Urothelium cell line (cell line): Measurements from ENCODE around the gene SELPLG.
"Not testable (repeated sequence)": the region's sequence is repeated elsewhere in the genome, so short reads cannot be mapped to it uniquely, and the experiment has no call there.

Experiments
- DNase-seq: peaks from one replicate; pipeline ENCODE4 v3.0.0; 2011; ENCODE audit warnings: low spot score, mixed read lengths
- FAIRE-seq: peaks from 2 replicates; lab custom pipeline; 2011; peaks lifted over from hg19 to GRCh38; lab: Jason Lieb, UNC

SELPLG gene

DNA sequence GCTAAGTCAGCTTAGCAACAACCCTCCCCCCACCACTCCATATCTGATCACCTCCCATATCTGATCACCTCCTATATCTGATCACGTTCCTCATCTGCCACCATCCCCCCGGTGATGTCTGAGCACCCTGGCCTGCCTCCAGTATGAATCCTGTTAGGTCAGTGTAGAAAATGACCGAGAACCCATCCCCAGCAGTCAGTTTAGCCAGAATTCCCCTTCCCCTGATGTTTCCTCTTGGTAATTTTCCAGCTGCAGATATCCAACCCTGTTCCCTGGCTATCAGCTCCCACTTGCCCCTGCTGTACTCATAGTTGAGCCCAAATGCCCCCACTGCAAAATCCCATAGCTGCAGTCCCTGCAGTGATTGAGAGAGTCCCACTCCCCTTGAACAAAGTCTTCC is 12.5 kb downstream of the SELPLG start:
- FAIRE-seq, result no peak
- DNase-seq, result no peak

- DNase-seq, result no peak
- FAIRE-seq, result no peak
Measured at GRCh38 chr12:108620236-108620879, 13.3 kb downstream of the SELPLG start.

- FAIRE-seq, result no peak
- no peak for DNase-seq
Measured at GRCh38 chr12:108619369-108620160, 14.1 kb downstream of the SELPLG start.

- FAIRE-seq, DNase-seq: not testable (repeated sequence)
Measured at GRCh38 chr12:108618953-108619274, 14.8 kb downstream of the SELPLG start.

DNA sequence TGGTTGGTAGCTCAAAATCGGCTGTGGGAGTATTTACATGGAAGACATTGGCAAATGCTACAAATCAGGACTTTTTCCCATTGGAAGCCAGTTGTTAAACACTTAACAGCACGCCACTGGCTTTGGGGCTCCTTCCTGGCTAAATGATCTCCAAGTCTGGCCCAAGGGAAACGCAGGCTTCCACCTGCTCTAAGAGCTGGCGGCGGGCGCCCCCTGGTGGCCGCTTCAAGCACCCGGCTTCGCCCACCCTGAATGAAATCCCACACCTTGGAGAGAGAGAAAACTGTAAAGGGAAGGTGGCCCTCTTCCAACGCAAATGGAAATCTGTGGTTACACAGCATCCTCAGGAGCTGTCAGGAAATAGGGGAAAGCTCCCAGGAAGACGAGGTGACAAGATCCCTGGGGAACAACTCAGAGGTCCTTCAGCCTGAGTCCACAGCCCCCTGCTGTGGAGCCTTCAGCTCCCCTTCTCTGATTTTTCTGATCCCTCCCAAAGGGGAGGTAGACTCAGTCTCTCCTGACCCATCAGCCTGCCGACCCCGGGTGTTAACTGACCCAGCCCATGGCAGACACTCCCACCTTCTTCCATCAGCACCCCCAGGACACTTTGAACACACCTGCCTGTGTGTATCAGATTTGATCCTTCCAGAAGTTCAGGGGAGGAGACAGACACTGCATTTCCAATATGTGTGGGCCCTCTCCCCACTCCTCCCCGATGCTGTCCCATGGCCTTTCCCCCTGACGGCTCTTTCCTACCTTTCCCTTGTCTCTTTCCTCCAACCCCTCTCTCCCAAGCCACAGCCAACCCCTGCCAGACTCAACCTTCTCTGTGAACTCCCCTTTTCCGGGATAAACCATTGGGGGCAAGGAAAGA is 15.4 kb downstream of the SELPLG start:
- DNase-seq, result peak; percentile 74
- FAIRE-seq, result no peak

- no peak for DNase-seq
- no peak for FAIRE-seq
Measured at GRCh38 chr12:108616941-108617858, 16.5 kb downstream of the SELPLG start.

DNA sequence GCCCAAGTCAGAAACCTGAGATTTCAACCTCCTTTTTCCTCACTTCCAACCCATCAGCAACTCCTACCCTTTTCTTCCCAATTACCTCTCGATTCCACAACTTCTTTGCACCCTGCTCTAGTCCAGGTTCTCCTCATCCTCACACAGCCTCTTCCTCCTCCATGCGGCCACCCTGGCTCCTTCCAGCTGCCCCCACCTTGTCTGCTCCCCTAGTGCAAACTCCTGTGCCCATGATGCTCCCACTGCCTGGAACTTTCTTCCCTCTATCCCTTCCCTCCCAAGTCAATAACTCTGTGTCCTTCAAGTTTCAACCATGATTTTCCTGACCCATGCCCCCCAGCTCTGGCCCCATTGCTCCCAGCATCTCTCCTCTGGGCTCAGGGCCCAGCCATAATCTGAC is 17.3 kb downstream of the SELPLG start:
- FAIRE-seq, result no peak
- no peak for DNase-seq

DNA sequence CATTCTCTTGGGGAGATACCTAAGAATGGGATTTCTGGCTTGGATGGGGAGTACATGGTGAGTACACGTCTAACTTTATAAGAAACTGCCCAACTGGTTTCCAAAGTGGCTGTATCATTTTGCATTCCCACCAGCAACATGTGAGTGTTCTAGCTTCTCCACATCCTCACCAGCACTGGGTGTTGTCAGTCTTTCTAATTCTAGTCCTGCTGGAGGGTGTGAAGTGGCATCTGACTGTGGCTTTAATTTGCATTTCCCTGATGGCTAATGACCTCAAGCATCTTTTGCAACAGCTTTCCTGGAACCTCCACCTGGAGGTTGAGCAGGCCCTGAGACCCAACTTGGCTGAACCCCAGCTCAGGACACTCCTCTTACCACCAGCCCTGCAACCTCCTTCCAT is 17.8 kb downstream of the SELPLG start:
- FAIRE-seq (no peak), DNase-seq (no peak)

DNA sequence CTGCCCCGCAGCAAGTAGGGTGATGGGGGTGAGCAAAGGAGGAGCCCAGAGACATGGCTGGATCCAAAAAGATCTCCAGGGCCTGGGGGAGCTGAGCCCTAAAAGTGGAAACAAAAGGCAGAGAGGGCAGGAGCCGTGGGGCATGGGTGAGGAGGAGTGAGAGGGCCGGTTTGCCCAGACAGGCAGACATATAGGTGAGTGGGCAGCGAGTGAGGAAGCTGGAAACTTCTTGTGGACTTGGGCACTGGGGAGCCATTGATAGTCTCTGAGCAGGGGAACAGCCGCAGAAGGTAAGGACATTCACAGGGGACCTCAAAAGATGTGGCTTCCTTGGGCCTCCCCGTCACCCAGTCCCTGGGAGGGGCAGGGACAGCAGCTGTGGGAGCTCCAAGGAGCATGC is 19.1 kb downstream of the SELPLG start:
- FAIRE-seq (no peak), DNase-seq (no peak)

DNA sequence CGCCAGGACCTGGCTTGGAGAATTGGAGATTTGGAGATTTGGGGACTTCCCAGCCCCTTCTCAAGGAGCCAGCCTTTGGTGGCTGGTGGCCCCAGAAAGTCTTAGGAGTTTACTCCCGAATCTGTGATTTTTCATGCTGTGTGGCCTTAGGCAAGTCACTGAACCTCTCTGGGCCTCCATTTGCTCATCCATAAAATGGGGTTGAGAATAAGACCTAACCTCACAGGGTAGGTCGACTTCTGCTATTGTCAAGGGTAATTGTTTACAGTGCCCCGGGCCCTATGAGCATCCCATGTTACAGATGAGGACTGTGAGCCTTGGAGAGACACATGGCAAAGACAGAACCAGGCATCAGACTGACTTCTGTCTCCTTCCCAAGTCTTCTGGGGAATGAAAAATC is 19.7 kb downstream of the SELPLG start:
- DNase-seq, result no peak
- no peak for FAIRE-seq

DNA sequence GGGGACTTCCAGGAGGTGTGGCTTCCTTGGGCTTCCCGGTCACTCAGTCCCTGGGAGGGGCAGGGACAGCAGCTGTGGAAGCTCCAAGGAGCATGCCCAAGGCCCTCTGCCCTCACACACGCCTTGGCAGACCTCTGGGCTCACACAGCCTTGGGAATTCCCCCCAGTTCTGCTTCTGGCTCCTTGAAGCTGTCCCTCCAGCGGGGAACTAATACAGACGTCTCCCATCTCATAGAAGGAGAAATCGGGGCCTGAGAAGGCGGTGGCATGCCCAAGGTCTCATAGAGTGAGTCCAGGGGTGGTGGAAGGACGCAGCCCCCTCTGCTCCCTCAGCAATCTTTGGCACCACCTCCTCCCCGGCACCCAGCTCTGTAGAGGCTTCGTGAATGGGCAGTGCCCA is 20.1 kb downstream of the SELPLG start:
- no peak for DNase-seq
- no peak for FAIRE-seq

DNA sequence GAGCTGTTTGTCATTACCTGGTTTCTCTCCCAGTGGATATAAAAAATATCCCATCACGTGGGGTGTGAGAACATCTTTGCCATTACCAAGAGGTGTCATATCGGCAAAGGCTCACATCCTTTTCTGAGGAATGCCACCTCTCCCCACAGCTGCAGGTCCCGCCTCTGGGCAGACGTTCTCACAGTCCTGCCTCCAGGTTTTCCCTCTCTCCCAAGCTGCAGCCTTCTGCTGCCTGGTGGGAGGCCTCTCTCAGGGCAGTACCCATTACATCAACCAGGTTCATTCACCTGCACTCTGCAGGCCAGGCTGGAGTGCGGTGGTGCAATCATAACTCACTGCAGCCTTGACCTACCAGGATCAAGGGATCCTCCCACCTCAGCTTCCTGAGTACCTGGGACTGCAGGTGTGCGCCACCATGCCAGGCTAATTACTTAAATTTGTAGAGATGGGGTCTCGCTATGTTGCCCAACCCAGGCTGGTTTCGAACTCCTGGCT is 20.9 kb downstream of the SELPLG start:
- no peak for FAIRE-seq

DNA sequence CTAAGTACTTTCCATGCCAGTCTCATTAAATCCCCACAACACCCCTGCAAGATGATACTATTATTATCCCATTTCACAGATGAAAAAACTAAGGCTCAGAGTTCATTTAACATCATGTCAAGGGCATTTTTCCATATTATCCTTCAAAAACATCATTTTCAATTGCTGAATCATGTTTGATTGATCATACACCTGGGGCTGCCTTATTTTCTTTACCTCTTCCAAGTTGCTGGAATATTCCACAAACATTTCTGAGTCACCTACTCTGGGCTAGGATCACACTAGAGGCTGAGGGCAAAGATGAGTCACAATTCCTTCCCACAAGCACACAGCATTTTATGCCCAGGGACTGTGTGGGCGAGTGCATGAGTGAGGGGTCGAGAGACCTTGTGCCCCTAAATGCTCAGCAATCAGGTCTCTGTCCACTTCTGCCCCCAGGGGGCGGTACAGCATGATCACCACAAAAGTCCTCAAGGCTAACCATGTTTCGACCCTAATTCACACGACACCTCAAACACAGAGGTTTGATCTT is 21.7 kb downstream of the SELPLG start:
- FAIRE-seq (no peak), DNase-seq (peak; percentile 38)

More for the DNA sequence above, 20.9 kb downstream of the SELPLG start:
- DNase-seq, result no peak

DNA sequence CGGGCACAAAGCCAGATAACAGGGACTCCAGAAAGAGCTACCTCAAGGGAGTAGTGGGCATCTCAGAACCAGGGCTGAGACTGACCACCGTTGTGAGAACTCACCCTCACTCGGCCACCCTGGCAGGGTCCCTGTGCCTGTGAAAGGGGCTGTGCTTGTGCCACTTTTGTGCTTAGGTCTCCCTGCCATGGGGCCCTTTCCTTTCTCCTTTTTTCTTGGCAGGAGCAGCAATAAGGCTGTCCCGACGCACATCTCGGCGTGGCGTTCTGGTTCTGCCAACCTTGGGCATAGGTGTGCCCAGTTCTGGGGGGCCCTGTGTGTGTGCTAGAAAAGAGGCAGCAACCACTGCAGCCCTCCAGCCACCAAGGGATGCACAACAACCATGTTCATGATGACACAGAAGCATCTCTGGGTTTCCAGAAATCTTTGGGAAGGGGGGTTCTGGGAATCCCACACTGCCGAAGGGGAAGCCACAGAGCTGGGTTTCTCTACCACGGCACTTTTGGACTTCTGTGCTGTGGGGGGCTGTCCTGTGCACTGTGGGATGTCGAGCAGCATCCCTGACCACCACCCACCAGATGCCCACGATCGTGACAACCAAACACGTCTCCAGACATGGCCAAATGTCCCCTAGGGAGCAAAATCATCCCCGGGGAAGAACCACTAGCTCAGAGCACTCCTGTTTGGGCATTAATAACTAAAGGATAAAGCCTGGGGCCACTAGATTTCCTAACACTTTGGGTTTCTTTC is 22.7 kb downstream of the SELPLG start:
- DNase-seq (no peak), FAIRE-seq (no peak)

- DNase-seq (no peak), FAIRE-seq (no peak)
Measured at GRCh38 chr12:108610336-108610815, 23.3 kb downstream of the SELPLG start.

DNA sequence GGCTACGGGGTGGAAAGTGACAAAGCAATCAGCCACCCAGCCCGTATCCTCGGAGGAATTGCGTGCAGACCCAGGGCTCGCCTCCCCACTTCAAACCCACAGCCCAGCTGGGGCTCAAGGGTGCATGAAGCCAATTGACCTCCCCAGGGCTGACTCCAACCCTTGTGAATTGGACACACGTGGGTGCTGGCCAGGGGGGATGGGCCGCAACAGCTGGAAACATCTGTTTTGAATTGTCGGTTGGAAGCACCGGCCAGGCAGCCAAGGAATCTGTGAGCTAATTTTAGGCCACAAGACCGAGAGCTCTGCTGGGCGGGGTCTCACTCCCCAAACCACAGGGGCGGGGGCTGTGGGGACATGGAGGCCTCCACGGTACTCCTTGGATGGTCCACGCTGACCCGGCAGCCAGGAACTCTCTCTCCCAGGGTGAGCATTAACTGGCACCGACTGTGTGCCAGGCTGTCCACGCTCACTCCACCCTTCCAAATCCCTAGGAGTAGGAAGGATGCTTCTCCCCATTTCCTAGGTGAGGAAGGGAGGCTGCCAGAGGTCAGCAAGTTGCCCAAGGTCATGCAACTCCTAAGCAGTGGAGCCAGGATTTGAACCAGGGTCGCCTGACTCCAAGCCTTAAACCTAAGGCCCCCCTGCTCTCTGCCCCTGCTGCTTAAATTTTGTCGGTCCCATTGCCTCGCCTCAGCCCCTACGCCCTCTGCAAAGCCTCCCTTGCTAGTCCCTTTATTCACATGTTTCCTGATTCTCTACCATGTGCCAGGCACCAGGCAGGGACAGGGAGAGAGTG is 24.0 kb downstream of the SELPLG start:
- no peak for FAIRE-seq
- DNase-seq, result no peak

DNA sequence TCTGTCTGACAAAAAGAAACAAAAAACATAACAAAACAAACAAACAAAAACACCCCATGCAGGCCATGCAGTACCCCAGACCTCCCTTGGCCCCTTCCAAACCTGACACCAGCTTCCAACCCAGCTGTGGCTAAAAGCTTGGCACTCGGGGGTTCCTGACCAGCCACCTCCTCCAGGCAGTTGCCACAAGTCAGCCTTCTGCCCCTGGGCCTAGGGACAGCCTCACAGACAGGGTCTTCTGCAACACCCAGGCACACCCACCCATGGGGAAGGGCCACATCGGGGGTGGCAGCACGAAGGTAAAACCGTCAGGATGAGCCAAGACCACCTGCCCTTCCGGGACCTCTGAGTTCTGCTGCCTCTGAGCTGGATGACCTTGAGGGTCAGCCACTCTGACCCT is 25.1 kb downstream of the SELPLG start:
- FAIRE-seq (no peak), DNase-seq (no peak)

GRCh38 chr12:108607981-108608600 is 25.6 kb downstream of the SELPLG start:
- DNase-seq (no peak), FAIRE-seq (no peak)
